Measurements from ENCODE around the gene NSUN6.

GRCh38 chr10:18501198-18501597, 150.2 kb downstream of the NSUN6 start:
- TF ChIP-seq CTCF (conservative IDR thresholded peaks at IDR 0.05; ENCODE audit: low read length) (no peak), EZH2phosphoT487 (IDR thresholded peaks at IDR 0.05; ENCODE audit: borderline replicate concordance, low read depth, low read length) (no peak)

All from OCI-LY7 (cell line).